GM21390 (cell line): Measurements from ENCODE around the gene SYT7.
"Not testable (repeated sequence)": the region's sequence is repeated elsewhere in the genome, so short reads cannot be mapped to it uniquely, and the experiment has no call there.

Source experiments
- ATAC-seq: cut with Tn5 transposase; IDR thresholded peaks from one replicate; pipeline ENCODE4 v1.9.1; 2021; ENCODE audit not compliant: unreplicated experiment

The SYT7 gene

DNA sequence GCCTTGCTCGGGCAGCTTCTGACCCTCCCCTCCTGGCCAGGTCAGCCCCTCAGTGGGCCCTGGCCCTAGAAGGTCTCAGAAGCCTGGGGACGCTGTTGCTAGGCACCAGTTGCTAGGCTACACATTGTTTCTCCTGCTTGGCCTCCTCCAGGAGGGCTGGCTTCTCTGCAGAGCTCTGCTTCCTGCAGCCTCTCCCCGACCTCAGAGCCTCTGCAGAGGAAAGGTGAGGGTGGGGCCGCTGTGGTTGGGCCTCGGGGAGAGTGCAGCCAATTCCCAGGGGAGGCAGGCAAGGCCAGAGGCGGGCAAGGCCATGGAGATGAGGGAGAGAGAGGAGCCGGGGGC lies 99.9 kb downstream of the SYT7 start:
- no peak for ATAC-seq

- no peak for ATAC-seq
These were observed 100.4 kb downstream of the SYT7 start for GRCh38 chr11:61480261-61480993.

DNA sequence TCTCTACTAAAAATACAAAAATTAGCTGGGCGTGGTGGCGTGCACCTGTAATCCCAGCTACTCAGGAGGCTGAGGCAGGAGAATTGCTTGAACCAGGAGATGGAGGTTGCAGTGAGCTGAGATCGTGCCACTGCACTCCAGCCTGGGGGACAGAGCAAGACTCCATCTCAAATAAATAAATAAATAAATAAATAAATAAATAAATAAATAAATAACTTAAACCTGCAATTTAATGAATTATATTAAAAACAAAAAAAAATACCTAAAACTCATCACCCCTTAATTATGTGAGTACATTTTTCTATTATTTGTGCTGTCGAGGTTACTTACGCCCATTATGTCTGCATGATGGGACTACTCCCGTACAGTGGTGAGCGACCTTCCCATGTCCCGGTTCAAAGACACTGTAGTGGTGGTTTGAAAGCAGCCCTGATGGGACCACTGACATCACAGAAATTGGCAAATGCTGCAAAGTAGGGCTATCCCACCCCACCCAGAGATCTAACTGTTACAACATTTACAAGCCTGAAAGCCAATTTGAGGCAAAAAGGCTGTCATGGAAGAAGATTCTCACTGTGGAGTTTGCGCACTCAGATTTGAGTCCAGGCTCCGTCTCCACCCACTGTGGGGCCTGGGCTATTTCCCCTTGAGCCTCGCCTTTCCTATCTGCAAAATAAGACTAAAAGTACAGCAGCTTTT lies 101.4 kb downstream of the SYT7 start:
- ATAC-seq, result not testable (repeated sequence)

- no peak for ATAC-seq
These were observed 103.1 kb downstream of the SYT7 start for GRCh38 chr11:61477727-61478148.

DNA sequence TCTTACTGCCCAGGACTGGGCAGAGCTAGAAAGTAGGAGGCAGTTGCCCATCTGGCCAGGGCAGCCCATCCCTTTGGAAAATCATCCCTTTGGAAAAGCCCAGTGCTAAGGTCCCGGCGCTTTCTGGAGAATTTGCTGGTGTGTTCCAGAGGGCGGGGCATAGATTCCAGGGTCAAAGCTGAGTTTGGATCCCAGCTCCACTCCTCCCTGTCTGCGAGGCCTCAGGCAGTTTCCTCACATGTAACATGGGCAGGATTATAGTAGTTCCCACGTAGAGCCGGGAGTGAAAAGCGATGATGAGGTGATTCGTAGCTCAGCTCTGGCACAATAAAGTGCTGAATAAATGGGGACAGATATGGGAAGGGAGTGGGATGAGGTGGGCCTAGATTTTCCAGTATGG lies 103.8 kb downstream of the SYT7 start:
- ATAC-seq, result no peak

GRCh38 chr11:61476371-61476770 lies 104.5 kb downstream of the SYT7 start:
- no peak for ATAC-seq

GRCh38 chr11:61475433-61475832 lies 105.4 kb downstream of the SYT7 start:
- ATAC-seq, result no peak

DNA sequence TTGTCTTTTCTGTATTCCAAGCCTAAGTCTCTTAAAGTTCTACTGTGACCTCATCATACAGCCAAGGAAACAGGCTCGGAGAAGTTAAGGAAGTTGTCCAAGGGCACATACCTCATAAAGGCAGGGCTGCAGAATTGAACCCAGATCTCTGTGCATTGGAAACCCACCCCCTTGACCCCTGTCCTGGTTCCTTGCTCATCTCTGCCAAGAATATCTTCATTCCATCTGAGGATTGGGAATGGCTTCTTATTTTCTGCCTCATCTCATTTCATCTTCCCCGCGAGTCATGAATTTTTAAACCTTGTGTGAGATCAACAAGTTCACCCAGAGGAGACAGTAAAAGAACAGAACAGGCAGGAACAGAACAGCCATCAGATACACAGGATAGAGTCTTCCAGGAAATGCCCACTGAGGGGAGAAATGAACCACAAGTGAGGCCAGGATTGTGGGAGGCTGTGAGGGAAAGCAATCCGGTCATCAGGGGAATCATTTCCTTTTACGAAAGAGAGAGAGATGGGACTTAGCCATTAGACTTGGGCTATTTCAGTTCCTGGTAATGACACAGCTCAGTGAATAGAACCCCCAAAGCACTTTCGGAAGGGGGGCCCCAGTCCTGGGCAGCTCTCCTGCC lies 106.7 kb downstream of the SYT7 start:
- ATAC-seq, result no peak

GRCh38 chr11:61473370-61474012 lies 107.4 kb downstream of the SYT7 start:
- no peak for ATAC-seq

DNA sequence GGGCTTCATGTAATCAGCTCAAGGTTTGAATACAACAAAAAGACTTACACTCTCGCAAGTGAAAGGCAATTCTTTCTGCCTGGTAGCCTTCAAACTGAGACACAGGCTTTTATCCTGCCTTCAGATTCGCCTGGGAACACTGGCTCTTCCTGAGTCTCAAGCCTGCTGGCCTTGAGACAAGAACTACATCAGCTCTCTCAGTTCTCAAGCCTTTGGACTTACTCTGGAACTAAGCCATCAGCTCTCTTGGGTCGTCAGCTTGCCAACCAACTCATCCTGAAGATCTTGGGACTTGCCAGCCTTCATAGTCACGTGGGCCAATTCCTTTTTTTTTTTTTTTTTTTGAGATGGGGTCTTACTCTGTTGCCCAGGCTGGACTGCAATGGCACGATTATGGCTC lies 108.0 kb downstream of the SYT7 start:
- no peak for ATAC-seq

GRCh38 chr11:61472282-61472681 lies 108.6 kb downstream of the SYT7 start:
- ATAC-seq, result no peak

GRCh38 chr11:61468002-61468401 lies 112.9 kb downstream of the SYT7 start:
- no peak for ATAC-seq

GRCh38 chr11:61467602-61468001 lies 113.3 kb downstream of the SYT7 start:
- not testable (repeated sequence) for ATAC-seq
